Naive thymus-derived CD8-positive, alpha-beta T cell (primary cell): ENCODE results near the gene WASHC4. TPM values are rescaled to one million over a fixed set of nuclear protein-coding genes. Genes with fewer than 3 reads are reported as not detected.

Experiments
- ATAC-seq, 2 donors: fragments of 150-1000 bp; cut with Tn5 transposase in 1 of 2; sonication (Bioruptor Pico), chemical (Tn5 transposase) in 1 of 2; 1 replicate in 1 of 2; 2 replicates in 1 of 2; pipeline ENCODE4 v1.10.0; 2021; ENCODE audit warnings: mild to moderate bottlenecking in 2 of 2, moderate library complexity in 2 of 2
- POLR2A ChIA-PET: fragments of 350-600 bp; sonication (Branson Sonifier 250); formaldehyde crosslinking; loops from one replicate; lab custom pipeline; 2021; ENCODE audit warnings: antibody characterized with exemption; lab: Charles Lee
- DNase-seq, 10 donors: peaks; one replicate each; pipeline versions ENCODE4 v3.0.0 to v3.0.0-alpha.2; 2020 to 2022
- H3K27ac Mint-ChIP-seq, 10 donors: one replicate each; pipeline ENCODE4 v1.8.0; 2020 to 2022; ENCODE audit warnings: mild to moderate bottlenecking in 10 of 10, mixed read lengths in 10 of 10, moderate library complexity in 4 of 10, inconsistent platforms in 1 of 10
- H3K27me3 Mint-ChIP-seq, 5 donors: one replicate each; pipeline ENCODE4 v1.8.0; 2021 to 2022; ENCODE audit warnings: mixed read lengths in 5 of 5
- H3K36me3 Mint-ChIP-seq, 3 donors: one replicate each; pipeline ENCODE4 v1.8.0; 2020 to 2022; ENCODE audit warnings: mixed read lengths in 3 of 3, mild to moderate bottlenecking in 2 of 3, inconsistent platforms in 1 of 3
- H3K4me1 Mint-ChIP-seq, 4 donors: one replicate each; pipeline ENCODE4 v1.8.0; 2021 to 2022; ENCODE audit warnings: mixed read lengths in 4 of 4
- H3K4me3 Mint-ChIP-seq, 10 donors: one replicate each; pipeline ENCODE4 v1.8.0; 2020 to 2022; ENCODE audit warnings: mild to moderate bottlenecking in 10 of 10, mixed read lengths in 10 of 10, moderate library complexity in 6 of 10, inconsistent platforms in 1 of 10
- H3K9me3 Mint-ChIP-seq, 9 donors: one replicate each; pipeline ENCODE4 v1.8.0; 2020 to 2022; ENCODE audit warnings: mixed read lengths in 9 of 9, mild to moderate bottlenecking in 3 of 9, inconsistent platforms in 1 of 9, moderate library complexity in 1 of 9
- polyA plus RNA-seq, 3 donors: library from polyadenylated mRNA; unstranded; fragments of 300-500 nt; fragmentation: Illumina TruSeq; gene quantifications; one replicate each; pipeline ENCODE4 v1.2.3, GENCODE V29; 2021
- total RNA-seq, 8 experiments: library from RNA in 2 of 8; stranded (reverse) in 2 of 8; gene quantifications; one replicate each; pipeline ENCODE4 v1.2.3 and lab custom pipeline; 2021 to 2026

Gene WASHC4
- total and polyA plus RNA-seq, 5 experiments from 2014 or later = 25.5 to 87.8 (median 30.3) TPM

DNA sequence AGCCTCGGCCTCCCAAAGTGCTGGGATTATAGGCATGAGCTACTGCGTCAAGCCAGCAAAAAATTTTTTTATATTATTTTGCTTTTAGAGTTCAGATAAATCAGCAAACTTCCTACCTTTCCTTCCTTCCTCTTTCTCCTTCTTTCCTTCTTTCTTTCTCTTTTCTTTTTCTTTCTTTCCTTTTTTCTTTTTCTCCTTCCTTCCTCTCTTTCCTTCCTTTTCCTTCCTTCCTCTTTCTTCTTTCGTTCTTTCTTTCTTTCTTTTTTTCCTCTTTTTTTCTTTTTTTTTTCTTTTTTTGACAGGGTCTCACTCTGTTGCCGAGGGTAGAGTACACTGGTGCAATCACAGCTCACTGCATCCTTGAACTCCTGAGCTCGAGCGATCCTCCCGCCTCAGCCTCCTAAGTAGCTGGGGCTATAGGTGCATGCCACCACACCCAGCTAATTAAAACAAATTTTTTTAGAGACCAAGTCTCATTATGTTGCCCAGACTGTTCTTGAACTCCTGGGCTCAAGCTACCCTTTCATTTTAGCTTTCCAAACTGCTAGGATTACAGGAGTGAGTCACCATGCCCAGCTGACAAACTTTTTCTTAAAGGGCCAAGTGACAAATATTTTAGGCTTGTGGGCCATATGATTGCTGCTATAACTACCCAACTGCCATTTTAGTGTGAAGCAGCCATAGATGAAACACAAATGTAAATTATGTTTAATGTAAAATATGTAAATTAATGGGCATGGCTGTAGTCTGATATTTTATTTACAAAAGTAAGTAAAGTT lies 7.1 kb upstream of the WASHC4 start:
- no peak for DNase-seq
- Mint-ChIP-seq H3K27me3 (peaks cover 10 to 26% (median 18%) of the 10 kb centered on the region in 5 donors), H3K9me3 (peaks cover 0 to 23% (median 14%) of the 10 kb centered on the region in 9 donors), H3K4me3 (no peak overlapping the region), H3K4me1 (no peaks in the 10 kb centered on the region), H3K36me3 (peaks cover 0 to 11% (median 6%) of the 10 kb centered on the region in 3 donors), H3K27ac (no peak overlapping the region)
- POLR2A ChIA-PET = no interaction called here
- no peak for ATAC-seq

DNA sequence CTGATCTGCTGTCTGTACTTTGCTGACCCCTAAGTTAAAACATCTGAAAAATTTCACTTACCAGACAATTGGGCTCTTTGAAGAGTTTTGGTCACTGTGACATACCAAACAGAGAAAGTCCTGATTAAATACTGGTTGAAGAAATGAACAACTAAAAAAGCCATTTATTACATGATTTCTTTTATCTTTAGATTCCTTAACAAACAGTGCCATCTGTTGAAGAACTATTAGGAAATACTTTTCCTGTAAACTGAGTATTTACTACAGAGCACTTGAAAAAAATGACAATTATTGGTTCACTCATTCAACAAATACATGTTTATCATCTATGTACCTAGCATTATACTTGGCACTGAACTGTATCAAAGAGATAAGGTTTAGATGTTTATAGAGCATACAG lies 6.5 kb upstream of the WASHC4 start:
- Mint-ChIP-seq H3K27ac (no peak overlapping the region), H3K36me3 (peaks cover 0 to 11% (median 6%) of the 10 kb centered on the region in 3 donors), H3K9me3 (peaks cover 0 to 18% (median 9%) of the 10 kb centered on the region in 9 donors), H3K4me1 (no peaks in the 10 kb centered on the region), H3K4me3 (no peak overlapping the region), H3K27me3 (peaks cover 10 to 26% (median 18%) of the 10 kb centered on the region in 5 donors)
- ATAC-seq (no peak), DNase-seq (no peak)
- POLR2A ChIA-PET = no interaction called here

DNA sequence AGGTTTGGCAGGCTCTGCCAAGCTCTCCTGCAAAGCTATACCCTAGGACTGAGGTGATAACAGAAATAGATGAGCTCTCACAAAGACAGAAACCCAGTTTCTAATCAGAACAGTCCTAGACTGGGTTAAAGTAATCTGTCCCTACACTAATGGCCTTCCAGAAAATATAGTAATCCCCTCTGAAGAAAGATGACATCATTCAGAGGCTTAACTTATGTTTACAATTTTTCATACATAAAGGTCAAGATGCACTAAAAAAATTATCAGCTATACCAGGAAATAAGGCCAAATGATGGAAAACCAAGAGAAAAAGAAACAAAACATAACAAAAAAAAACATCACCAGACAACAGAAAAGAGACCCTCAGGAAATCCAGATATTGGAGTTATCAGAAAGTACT lies 4.9 kb upstream of the WASHC4 start:
- Mint-ChIP-seq H3K36me3 (peaks cover 0 to 3% (median 0%) of the 10 kb centered on the region in 3 donors), H3K9me3 (peaks cover 0 to 9% (median 2%) of the 10 kb centered on the region in 9 donors), H3K27ac (no peak overlapping the region), H3K4me3 (no peak overlapping the region), H3K4me1 (peaks cover 0 to 9% (median 5%) of the 10 kb centered on the region in 4 donors), H3K27me3 (peaks cover 11 to 35% (median 18%) of the 10 kb centered on the region in 5 donors)
- DNase-seq = no peak
- POLR2A ChIA-PET = interaction anchor here (0.7 kb wide), 1 partner anchor 103 kb away, joined by 3 read pairs; no protein-coding TSS in a partner anchor
- ATAC-seq = no peak

DNA sequence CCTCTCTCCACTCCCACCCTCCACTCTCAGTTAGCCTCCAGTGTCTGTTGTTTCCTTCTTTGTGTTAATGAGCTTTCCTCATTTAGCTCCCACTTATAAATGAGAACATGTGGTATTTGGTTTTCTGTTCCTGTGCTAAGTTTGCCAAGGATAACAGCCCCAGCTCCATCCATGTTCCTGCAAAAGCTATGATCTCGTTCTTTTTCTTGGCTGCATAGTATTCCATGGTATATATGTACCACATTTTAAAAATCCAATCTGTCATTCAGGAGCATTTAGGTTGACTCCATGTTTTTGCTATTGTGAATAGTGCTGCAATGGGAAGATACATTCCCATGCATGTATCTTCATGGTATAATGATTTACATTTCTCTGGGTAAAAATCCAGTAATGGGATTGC lies 2.8 kb upstream of the WASHC4 start:
- Mint-ChIP-seq H3K27me3 (peaks cover 8 to 24% (median 16%) of the 10 kb centered on the region in 5 donors), H3K36me3 (peaks cover 0 to 3% (median 0%) of the 10 kb centered on the region in 3 donors), H3K4me3 (no peak overlapping the region), H3K27ac (no peak overlapping the region), H3K9me3 (peaks cover 0 to 4% (median 0%) of the 10 kb centered on the region in 9 donors), H3K4me1 (peaks cover 10 to 25% (median 18%) of the 10 kb centered on the region in 4 donors)
- DNase-seq (no peak), ATAC-seq (no peak)
- POLR2A ChIA-PET = interaction anchor here (0.7 to 0.8 kb wide), 2 partner anchors 37 to 1023 kb away, joined by 3 read pairs; no protein-coding TSS in a partner anchor

DNA sequence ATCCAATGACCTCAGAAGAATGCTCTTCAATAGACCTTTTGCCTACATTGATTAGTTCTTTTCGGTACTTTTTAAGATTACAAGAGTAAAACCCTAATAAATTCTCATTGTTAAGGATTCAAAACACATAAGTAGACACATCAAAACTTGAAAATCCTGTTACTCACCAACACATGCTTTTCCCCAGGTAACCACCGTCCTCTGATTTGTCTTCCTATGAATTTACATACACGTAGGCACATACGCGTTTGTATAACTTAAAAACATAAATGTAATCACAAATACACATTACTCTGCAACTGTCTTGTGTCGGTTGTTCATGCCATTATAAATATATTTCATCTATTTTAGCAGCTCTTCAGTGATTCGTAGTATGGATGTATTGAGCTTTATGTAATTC lies 910 bp upstream of the WASHC4 start:
- peak overlapping the region in 5 of 10 donors; percentile 44 to 97 (median 92) for H3K27ac Mint-ChIP-seq
- ATAC-seq (no peak), DNase-seq (no peak)
- peaks cover 13 to 43% (median 24%) of the 10 kb centered on the region in 4 donors for H3K4me1 Mint-ChIP-seq
- H3K27me3 Mint-ChIP-seq = peaks cover 4 to 22% (median 13%) of the 10 kb centered on the region in 5 donors
- H3K9me3 Mint-ChIP-seq = peaks cover 0 to 4% (median 0%) of the 10 kb centered on the region in 9 donors
- H3K36me3 Mint-ChIP-seq = peaks cover 0 to 3% (median 0%) of the 10 kb centered on the region in 3 donors
- peak overlapping the region; percentile 91 to 98 (median 98) for H3K4me3 Mint-ChIP-seq
- POLR2A ChIA-PET = no interaction called here

DNA sequence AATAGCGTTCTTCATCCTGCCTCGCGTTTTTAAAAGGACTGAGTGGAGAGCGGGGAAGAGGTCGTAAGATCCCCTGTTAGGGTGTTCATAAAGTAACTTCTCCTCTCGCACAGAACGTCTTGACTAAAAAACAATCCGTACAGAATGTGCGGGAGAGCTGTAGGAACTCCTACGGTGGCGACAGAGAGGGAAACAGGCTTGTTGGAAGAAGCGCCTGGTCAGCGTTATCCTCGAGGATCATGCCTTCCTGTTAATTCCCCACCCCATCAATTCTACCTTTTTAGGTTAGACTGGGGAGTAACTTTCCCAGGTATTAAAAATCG lies 399 bp upstream of the WASHC4 start:
- H3K9me3 Mint-ChIP-seq = peaks cover 0 to 4% (median 0%) of the 10 kb centered on the region in 9 donors
- H3K4me3 Mint-ChIP-seq = peak overlapping the region; percentile 91 to 98 (median 98)
- H3K27ac Mint-ChIP-seq = peak overlapping the region; percentile 86 to 98 (median 96)
- ATAC-seq (peak; percentile 15 to 16), DNase-seq (no peak)
- H3K36me3 Mint-ChIP-seq = peaks cover 4 to 7% (median 4%) of the 10 kb centered on the region in 3 donors
- H3K4me1 Mint-ChIP-seq = peaks cover 17 to 48% (median 28%) of the 10 kb centered on the region in 4 donors
- POLR2A ChIA-PET = interaction anchor here (1.1 to 2.1 kb wide), 7 partner anchors 10 to 1177 kb away, joined by 3 to 13 read pairs (median 7); partner anchors contain the start of genes ALDH1L2, APPL2, HSP90B1 and NFYB
- peaks cover 4 to 22% (median 13%) of the 10 kb centered on the region in 5 donors for H3K27me3 Mint-ChIP-seq

DNA sequence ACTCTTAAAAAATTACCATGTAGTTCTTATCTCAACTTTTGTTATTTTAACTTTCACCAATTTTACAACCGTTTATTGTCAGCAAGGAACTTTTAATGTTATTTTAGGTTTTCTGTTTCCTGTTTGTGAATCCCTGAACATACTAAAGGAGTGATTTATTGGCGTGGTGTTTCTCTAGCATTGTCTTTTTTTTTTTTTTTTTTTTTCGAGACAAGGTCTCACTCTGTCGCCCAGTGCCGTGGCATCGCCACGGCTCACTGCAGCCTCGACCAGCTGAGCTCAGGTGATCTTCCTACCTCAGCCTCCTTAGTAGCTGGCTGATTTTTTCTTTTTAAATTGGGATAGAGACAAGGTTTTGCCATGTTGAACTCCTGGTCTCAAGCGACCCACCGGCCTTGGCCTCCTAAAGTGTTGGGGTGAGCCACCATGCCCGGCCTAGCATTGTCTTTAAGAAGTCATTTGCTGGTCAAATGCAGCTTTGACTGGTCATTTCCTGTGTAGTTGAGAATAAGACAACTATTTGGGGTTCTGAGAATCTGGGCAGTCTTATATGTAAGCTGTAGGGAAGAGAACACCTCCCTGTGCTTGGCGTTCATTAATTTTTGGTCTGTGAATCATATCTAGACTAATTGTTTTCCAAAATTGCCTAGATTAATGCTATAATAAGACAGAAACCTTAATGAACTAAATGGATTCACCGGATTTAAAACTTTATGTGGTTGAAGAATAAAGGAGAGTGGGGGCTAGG lies 2.1 kb downstream of the WASHC4 start:
- peak overlapping the region; percentile 91 to 98 (median 98) for H3K4me3 Mint-ChIP-seq
- DNase-seq = no peak
- H3K9me3 Mint-ChIP-seq = peaks cover 0 to 4% (median 0%) of the 10 kb centered on the region in 9 donors
- H3K27ac Mint-ChIP-seq = peak overlapping the region in 7 of 10 donors; percentile 39 to 92 (median 70)
- peaks cover 0 to 16% (median 7%) of the 10 kb centered on the region in 5 donors for H3K27me3 Mint-ChIP-seq
- peaks cover 19 to 66% (median 44%) of the 10 kb centered on the region in 4 donors for H3K4me1 Mint-ChIP-seq
- H3K36me3 Mint-ChIP-seq = peaks cover 16 to 22% (median 17%) of the 10 kb centered on the region in 3 donors
- no peak for ATAC-seq
- POLR2A ChIA-PET = interaction anchor here (0.6 kb wide), 1 partner anchor 975 kb away, joined by 5 read pairs; no protein-coding TSS in a partner anchor

DNA sequence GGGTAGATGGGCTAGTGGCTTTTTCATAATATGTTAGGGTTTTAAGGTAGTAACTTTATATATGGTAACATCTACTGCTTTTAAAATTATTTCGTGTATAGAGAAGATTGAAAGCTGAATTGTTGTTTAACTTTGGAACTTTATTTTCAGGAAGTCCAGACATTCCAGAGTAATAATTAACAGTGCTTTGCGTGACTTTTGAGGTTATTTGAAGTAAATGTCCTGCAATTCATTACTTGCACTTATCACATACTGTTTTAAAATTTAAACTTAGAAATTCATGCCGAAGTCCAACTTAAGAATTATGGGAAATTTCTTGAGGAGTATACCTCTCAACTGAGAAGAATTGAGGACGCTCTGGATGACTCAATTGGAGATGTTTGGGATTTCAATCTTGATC lies 3.3 kb downstream of the WASHC4 start:
- Mint-ChIP-seq H3K27ac (no peak overlapping the region), H3K4me1 (peaks cover 19 to 68% (median 44%) of the 10 kb centered on the region in 4 donors), H3K4me3 (peak overlapping the region in 2 of 10 donors; percentile 15 to 26), H3K9me3 (no peaks in the 10 kb centered on the region), H3K27me3 (peaks cover 0 to 10% (median 0%) of the 10 kb centered on the region in 5 donors), H3K36me3 (peaks cover 16 to 33% (median 16%) of the 10 kb centered on the region in 3 donors)
- ATAC-seq (no peak), DNase-seq (no peak)
- POLR2A ChIA-PET = no interaction called here

DNA sequence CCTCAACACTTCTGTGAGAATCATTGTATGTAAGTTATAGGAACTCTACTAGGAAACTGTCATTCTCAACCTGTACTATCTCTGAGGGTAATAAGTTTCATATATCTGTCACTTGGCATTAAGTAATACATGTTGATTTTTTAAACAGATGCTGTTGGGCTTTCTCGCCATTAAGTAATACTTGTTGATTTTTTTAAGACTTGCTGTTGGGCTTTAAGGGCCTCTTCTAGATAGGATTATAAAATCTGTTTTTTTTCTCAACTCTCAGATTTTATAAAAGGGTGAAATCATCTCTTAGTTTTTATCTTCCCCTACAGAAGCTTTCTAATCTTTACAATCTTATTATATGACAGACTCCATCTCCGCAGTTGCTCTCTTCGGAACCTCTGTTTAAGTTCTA lies 5.6 kb downstream of the WASHC4 start:
- H3K9me3 Mint-ChIP-seq = no peaks in the 10 kb centered on the region
- peak overlapping the region in 2 of 10 donors; percentile 23 to 29 for H3K4me3 Mint-ChIP-seq
- H3K4me1 Mint-ChIP-seq = peaks cover 15 to 62% (median 42%) of the 10 kb centered on the region in 4 donors
- peaks cover 21 to 55% (median 25%) of the 10 kb centered on the region in 3 donors for H3K36me3 Mint-ChIP-seq
- POLR2A ChIA-PET = no interaction called here
- H3K27me3 Mint-ChIP-seq = no peaks in the 10 kb centered on the region
- no peak for DNase-seq
- peak overlapping the region in 1 of 10 donors; percentile 27 for H3K27ac Mint-ChIP-seq
- ATAC-seq = no peak

DNA sequence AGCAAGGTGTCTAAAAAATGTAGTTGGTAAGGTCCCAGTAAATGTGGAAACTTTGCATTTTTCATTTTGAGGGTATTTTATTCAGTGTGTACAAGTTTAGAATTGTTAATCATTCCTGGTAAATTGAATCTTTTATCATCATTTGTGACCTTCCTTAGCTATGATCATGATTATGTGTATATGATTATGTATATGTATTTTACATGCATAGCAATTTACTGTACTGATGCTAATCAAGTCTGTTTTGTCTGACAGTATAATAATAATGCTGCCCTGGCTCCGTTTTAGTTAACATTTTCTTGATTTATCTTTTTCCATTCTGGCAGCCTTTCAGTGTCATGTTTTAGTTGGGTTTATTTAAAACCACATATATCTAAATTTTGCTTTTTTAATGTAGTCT lies 9.4 kb downstream of the WASHC4 start:
- POLR2A ChIA-PET = interaction anchor here (1.8 kb wide), 1 partner anchor 9 kb away, joined by 8 read pairs; the partner anchor contains the start of gene WASHC4
- peaks cover 5 to 25% (median 19%) of the 10 kb centered on the region in 4 donors for H3K4me1 Mint-ChIP-seq
- ATAC-seq (no peak), DNase-seq (no peak)
- H3K27me3 Mint-ChIP-seq = no peaks in the 10 kb centered on the region
- H3K9me3 Mint-ChIP-seq = no peaks in the 10 kb centered on the region
- no peak overlapping the region for H3K27ac Mint-ChIP-seq
- no peak overlapping the region for H3K4me3 Mint-ChIP-seq
- peaks cover 19 to 91% (median 30%) of the 10 kb centered on the region in 3 donors for H3K36me3 Mint-ChIP-seq

DNA sequence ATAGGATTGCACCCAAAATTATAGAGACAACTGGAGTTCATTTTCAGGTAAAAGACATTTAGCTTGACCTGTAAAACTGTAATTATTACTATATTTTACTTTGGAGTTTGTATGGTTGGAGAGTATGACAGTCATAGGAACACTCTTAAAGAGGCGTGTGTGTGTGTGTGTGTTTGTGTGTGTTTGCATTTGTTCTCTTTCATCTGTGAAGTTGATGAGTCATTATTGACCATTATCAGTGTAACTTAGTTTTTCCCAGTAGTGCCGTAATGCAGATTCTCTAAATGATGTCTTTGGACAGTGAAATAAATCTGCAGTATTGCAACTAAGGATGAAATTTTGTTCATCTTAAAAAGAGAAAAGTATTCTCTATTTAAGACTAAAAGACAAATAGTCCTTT lies 13.0 kb downstream of the WASHC4 start:
- H3K4me3 Mint-ChIP-seq = no peak overlapping the region
- no peaks in the 10 kb centered on the region for H3K9me3 Mint-ChIP-seq
- DNase-seq = no peak
- H3K27ac Mint-ChIP-seq = peak overlapping the region in 1 of 10 donors; percentile 32
- no peak for ATAC-seq
- H3K36me3 Mint-ChIP-seq = peaks cover 15 to 94% (median 28%) of the 10 kb centered on the region in 3 donors
- no peaks in the 10 kb centered on the region for H3K27me3 Mint-ChIP-seq
- peaks cover 0 to 6% (median 2%) of the 10 kb centered on the region in 4 donors for H3K4me1 Mint-ChIP-seq
- POLR2A ChIA-PET = no interaction called here

DNA sequence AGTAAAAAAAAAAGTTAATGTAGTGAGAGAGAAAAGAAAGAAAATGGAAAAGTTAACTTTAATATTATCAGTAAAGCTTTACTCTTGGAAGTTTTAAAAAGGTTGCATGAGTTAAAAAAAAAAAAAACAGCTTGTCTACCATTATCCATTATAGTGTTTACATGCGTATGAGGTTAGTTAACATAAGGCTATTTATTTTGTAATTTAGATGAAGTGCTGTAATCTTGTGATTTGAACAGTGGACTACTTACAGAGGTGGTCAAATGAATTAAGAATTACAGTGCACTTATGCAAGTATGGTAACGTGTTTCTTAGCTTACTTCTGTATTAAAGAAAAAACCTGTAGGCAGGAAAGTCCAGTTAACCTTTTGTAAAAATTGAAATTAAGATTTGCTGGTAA lies 30.7 kb downstream of the WASHC4 start:
- POLR2A ChIA-PET = no interaction called here
- Mint-ChIP-seq H3K9me3 (no peaks in the 10 kb centered on the region), H3K4me3 (no peak overlapping the region), H3K27ac (no peak overlapping the region), H3K27me3 (no peaks in the 10 kb centered on the region), H3K4me1 (peaks cover 9 to 32% (median 15%) of the 10 kb centered on the region in 4 donors), H3K36me3 (peaks cover 0 to 85% (median 17%) of the 10 kb centered on the region in 3 donors)
- DNase-seq (no peak), ATAC-seq (no peak)
